HAP-1 (cell line): ENCODE data around the gene UFM1.

Experiments
- DNase-seq, 2 experiments: peaks; one replicate each; pipeline ENCODE4 v3.0.0-alpha.2; 2016 to 2020; ENCODE audit warnings: low spot score in 2 of 2
- H3K27me3 ChIP-seq: fragments of 250-450 bp; sonication (Bioruptor Pico); 2 replicates; pipeline ENCODE4 v1.5.1; 2020; ENCODE audit warnings: low read depth, mild to moderate bottlenecking, moderate library complexity
- H3K36me3 ChIP-seq: fragments of 250-450 bp; sonication (Bioruptor Pico); replicated peaks from 2 replicates; pipeline ENCODE4 v1.5.1; 2020; ENCODE audit warnings: mild to moderate bottlenecking
- H3K4me1 ChIP-seq: fragments of 250-450 bp; sonication (Bioruptor Pico); 2 replicates; pipeline ENCODE4 v1.5.1; 2020; ENCODE audit warnings: mild to moderate bottlenecking
- H3K4me3 ChIP-seq: fragments of 250-450 bp; sonication (Bioruptor Pico); 2 replicates; pipeline ENCODE4 v1.5.1; 2020; ENCODE audit warnings: mild to moderate bottlenecking, moderate library complexity
- H3K9me3 ChIP-seq: fragments of 250-450 bp; sonication (Bioruptor Pico); 2 replicates; pipeline ENCODE4 v1.5.1; 2020; ENCODE audit warnings: mild to moderate bottlenecking, moderate library complexity
- in situ Hi-C: fragments of 300-500 bp; cut with MboI; formaldehyde crosslinking; loops from 3 replicates; pipeline ENCODE4 v1.14.3; 2020; ENCODE audit warnings: low sequenced_read_pairs, inconsistent platforms, mixed read lengths

Gene UFM1

DNA sequence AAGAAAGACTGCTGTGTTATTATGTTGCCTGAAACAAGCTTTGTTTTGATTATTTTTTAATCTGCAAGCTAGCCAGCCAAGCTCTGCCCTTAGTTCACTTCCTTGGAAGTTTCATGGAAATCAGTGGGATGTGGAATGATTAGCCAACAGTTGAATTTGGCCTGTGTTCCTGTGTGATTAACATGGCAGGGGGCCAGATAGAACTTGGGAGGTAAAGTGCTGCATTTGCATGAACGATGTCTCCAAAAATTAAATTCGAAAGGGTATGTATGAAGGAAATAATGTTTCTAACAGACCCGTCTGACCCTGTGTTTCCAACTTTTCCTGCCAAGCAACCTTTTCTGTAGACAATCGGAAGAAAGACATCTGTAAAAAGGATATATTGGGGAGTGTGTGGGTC lies 32.2 kb downstream of the UFM1 start:
- no peaks in the 10 kb centered on the region for H3K36me3 ChIP-seq
- in situ Hi-C loops: no loop called here
- H3K4me3 ChIP-seq: no peak overlapping the region
- no peak for DNase-seq
- no peaks in the 10 kb centered on the region for H3K9me3 ChIP-seq
- no peaks in the 10 kb centered on the region for H3K4me1 ChIP-seq
- no peaks in the 10 kb centered on the region for H3K27me3 ChIP-seq

DNA sequence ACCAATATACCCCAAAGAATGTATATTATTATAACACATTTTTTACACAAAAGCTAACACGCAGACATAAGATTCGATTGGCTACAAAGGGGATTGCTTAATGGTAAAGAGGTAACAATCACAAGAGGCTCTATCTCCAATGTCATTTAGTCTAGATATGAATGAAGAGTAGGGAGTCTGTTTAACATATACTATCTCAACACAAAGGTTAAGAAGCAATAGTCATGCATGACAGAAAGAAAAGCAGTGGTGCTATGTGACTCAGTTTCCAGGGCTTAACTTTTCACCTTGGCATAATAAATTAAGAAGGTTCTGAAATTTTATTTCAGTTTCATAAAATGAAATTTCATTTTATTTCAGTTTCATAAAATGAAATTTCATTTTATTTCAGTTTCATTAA lies 33.3 kb downstream of the UFM1 start:
- Histone ChIP-seq H3K4me1 (no peaks in the 10 kb centered on the region), H3K36me3 (no peaks in the 10 kb centered on the region), H3K27me3 (no peaks in the 10 kb centered on the region), H3K4me3 (no peak overlapping the region), H3K9me3 (no peaks in the 10 kb centered on the region)
- no peak for DNase-seq
- in situ Hi-C loops: no loop called here

DNA sequence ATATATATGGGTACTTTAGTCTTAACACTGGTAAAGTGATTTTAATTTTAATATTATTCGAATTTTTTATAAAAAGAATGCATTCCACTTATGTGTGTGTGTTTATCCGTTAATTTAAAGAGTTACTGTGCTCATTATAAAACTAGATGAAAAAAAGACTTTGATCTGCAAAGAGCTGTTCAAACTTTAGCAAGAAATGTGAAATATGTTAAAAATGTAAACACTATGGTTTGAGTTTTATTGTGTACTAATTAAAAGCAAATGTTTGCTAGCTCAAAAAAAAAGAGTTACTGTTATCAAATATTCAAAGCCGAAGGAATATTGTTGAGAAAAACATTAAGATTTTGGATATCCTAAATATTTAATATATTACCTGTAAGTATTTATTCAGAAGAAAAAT lies 34.5 kb downstream of the UFM1 start:
- no peaks in the 10 kb centered on the region for H3K9me3 ChIP-seq
- in situ Hi-C loops: no loop called here
- no peaks in the 10 kb centered on the region for H3K27me3 ChIP-seq
- DNase-seq: no peak
- no peak overlapping the region for H3K4me3 ChIP-seq
- H3K4me1 ChIP-seq: no peaks in the 10 kb centered on the region
- no peaks in the 10 kb centered on the region for H3K36me3 ChIP-seq

DNA sequence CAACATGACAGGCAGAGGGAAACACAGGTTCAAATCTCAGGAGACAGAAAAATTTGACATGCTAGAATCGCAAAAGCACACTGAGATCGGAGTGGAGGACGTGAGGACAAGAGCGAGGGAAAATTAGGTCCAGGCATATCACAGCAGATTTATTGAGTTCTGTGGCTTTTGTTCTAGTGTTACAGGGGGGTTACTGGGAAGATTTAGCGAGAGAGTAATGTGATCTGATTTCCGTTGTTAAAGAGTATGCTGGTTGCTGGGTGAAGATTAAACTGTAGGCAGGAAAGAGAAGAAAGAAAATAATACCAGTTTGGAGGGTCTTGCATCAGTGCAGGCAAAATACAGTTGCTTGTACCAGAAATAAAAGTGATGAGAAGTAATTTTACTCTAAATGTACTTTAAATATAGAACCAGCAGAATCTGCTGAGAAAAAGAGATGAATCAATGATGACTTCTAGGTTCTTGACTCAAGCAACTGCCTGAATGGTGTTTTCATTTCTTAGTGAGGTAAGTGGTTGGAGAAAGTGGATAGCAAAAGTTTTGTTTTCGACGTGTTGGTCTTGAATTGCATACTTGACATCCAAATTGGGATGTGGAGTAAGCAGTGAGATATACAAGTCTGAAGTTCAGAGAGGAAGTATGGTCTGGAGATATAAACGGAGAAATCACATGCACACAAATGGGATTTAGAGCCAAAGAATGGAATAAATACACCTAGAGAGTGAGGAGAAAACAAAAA lies 35.7 kb downstream of the UFM1 start:
- in situ Hi-C loops: no loop called here
- Histone ChIP-seq H3K36me3 (no peaks in the 10 kb centered on the region), H3K9me3 (no peaks in the 10 kb centered on the region), H3K4me1 (no peaks in the 10 kb centered on the region), H3K4me3 (no peak overlapping the region), H3K27me3 (no peaks in the 10 kb centered on the region)
- no peak for DNase-seq

DNA sequence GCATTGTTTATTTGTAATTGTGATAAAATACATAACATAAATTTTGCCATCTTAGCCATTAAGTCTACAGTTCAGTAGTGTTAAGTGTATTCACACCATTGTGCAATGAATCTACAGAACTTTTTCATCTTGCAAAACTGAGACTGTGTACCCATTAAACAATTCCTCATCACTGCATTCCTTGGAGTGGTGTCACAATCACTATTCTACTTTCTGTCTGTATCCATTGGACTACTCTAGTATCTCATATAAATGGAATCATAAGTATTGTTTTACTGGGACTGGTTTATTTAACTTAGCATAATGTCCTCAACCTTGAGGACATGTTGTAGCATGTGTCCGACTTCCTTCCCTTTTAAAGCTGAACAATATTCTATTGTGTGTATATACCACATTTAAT lies 36.8 kb downstream of the UFM1 start:
- DNase-seq: no peak
- no peaks in the 10 kb centered on the region for H3K36me3 ChIP-seq
- H3K4me1 ChIP-seq: no peaks in the 10 kb centered on the region
- no peak overlapping the region for H3K4me3 ChIP-seq
- no peaks in the 10 kb centered on the region for H3K9me3 ChIP-seq
- in situ Hi-C loops: no loop called here
- H3K27me3 ChIP-seq: no peaks in the 10 kb centered on the region

DNA sequence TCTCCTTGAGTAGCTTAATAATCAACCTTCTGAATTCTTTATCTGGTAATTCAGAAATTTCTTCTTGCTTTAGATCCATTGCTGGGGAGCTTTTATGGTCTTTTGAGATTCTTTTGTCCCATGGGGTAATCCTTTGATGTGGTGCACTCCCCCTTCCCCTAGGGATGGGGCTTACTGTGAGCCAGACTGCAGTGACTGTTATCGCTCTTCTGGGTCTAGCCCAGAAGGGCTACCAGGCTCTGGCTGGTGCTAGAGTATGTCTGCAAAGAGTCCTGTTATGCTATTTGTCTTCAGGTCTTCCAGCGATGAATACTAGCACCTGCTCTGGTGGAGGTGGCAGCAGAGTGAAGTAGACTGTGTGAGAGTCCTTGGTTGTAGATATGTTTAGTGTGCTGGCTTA lies 41.7 kb downstream of the UFM1 start:
- Histone ChIP-seq H3K27me3 (no peaks in the 10 kb centered on the region), H3K4me3 (no peak overlapping the region), H3K36me3 (no peaks in the 10 kb centered on the region), H3K9me3 (no peaks in the 10 kb centered on the region), H3K4me1 (peaks cover 9% of the 10 kb centered on the region)
- no peak for DNase-seq
- in situ Hi-C loops: no loop called here

DNA sequence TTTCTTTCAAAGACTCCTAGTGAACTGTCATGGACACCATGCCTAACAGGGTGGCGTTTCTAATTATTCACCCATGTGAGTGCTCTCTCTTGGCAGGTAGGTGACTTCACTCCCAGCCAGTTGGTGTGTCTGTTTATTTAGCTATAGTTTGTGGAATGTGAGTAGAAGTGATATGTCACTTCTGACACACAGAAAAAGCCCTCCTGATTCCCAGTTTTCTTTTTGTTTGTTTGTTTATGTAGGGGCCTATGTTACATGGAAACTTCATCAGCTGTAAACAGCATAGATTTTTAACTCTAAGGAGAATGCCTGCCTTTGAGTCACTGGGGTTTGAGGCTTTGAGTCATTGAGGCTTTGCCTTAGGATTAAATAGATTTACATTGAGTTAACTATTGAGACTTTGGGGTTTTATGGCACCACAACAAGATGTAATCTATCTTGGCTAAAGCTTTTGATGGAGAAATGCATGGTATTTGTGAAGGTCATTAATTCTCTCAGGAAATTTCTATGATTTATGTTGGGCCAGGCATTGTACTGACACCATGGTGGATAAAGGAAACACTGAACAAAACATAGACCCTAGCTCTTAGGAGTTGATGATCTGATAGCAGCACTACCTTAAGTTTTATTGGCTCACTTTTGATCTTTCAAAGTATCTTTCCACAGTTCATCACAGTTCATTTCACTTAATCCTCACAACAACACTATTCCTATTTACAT lies 45.3 kb downstream of the UFM1 start:
- in situ Hi-C loops: no loop called here
- peak in 1 of 2 experiments; percentile 82 for DNase-seq
- Histone ChIP-seq H3K36me3 (no peaks in the 10 kb centered on the region), H3K4me1 (peaks cover 9% of the 10 kb centered on the region), H3K27me3 (no peaks in the 10 kb centered on the region), H3K9me3 (no peaks in the 10 kb centered on the region), H3K4me3 (no peak overlapping the region)

DNA sequence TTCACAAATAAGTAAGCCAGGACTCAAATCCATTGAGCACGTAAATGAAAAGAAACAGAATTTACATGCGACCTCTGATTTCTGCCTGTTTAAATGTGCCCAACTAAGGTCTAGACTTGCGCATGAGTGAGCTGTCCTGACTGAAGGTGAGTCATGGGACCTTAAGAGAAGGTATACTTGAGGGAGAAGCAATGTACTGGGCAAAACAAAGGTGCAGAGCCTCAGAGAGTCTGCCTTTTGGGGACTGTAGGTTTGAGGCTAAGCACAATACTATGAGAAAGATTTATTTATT lies 45.8 kb downstream of the UFM1 start:
- no peaks in the 10 kb centered on the region for H3K9me3 ChIP-seq
- no peaks in the 10 kb centered on the region for H3K27me3 ChIP-seq
- H3K4me3 ChIP-seq: no peak overlapping the region
- H3K4me1 ChIP-seq: peaks cover 9% of the 10 kb centered on the region
- DNase-seq: peak in 1 of 2 experiments; percentile 28
- in situ Hi-C loops: no loop called here
- H3K36me3 ChIP-seq: no peaks in the 10 kb centered on the region

DNA sequence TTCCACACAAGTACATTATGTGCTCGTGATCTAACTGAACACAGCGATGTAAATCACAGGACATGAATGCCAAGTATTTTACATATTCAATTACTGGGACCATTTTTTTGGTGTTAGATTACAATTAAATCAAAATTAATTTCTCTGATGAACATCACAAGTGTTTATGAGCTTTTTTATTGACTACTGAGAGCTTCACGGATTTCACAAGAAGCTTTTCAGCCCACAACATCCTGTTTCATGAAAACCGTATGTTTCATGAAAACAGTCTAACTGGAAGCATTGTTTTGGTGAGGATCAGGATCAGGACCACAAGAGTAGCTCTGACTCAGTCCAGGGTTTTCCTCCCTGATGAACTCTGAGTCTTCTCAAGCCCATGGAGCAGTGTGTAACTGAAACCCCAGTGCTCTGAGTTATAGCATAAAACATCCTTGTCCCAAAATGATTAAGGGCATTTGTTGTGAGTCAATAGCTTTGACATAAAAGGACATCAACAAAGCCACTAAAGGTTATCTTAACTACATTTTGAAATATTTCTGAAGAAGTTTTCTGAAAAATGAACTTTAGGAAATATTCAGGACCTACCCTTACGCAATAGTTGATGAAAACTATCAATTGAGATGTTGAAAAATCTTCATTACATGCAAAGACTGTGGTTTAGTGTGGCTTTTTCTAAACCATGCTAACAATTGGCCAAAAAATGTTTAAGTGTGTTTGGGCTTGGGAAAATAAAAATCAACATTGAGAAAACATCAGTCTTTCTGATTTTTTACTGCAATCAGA lies 49.3 kb downstream of the UFM1 start:
- no peaks in the 10 kb centered on the region for H3K36me3 ChIP-seq
- no peaks in the 10 kb centered on the region for H3K27me3 ChIP-seq
- H3K4me1 ChIP-seq: peaks cover 9% of the 10 kb centered on the region
- H3K4me3 ChIP-seq: no peak overlapping the region
- no peak for DNase-seq
- in situ Hi-C loops: no loop called here
- H3K9me3 ChIP-seq: no peaks in the 10 kb centered on the region

DNA sequence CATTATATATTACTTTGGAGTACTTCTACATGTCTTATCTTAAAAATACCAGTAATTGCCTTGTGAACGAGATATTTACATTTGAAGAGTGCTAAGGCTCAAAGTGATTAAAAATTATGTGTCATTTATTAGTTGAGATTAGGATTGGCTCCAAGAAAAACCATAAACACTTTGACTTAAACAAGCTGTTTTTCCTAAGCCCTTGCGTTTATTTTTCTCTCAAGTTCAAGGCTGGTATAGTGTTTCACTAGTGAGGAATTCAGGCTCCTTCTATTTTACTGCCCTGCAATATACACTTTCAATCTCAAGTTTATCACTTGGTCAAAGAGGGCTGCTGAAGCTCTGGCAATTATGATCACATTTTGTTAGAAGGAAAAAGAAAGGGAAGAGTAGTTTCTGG lies 49.9 kb downstream of the UFM1 start:
- H3K27me3 ChIP-seq: no peaks in the 10 kb centered on the region
- H3K4me3 ChIP-seq: no peak overlapping the region
- DNase-seq: no peak
- no peaks in the 10 kb centered on the region for H3K36me3 ChIP-seq
- H3K9me3 ChIP-seq: no peaks in the 10 kb centered on the region
- in situ Hi-C loops: no loop called here
- peaks cover 8% of the 10 kb centered on the region for H3K4me1 ChIP-seq

DNA sequence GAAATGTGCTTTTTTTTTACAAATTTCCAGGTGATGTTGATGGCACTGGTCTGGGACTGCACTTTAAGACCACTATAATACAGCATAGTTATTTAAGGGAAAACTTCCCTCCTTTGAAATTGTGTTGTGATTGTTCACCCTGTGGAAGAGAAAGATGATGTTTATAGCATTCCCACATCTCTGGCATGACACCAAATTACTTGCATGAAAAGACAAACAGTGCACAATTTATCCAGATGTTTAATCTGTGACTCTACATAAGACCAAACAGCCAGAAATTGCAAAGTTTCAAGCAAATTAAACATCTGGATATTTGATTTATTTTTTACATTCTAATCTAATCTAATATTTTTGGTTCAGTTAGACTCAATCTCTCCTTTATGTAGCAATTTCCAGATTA lies 51.6 kb downstream of the UFM1 start:
- no peak for DNase-seq
- H3K36me3 ChIP-seq: no peaks in the 10 kb centered on the region
- no peaks in the 10 kb centered on the region for H3K27me3 ChIP-seq
- no peak overlapping the region for H3K4me3 ChIP-seq
- H3K9me3 ChIP-seq: no peaks in the 10 kb centered on the region
- H3K4me1 ChIP-seq: no peaks in the 10 kb centered on the region
- in situ Hi-C loops: no loop called here

DNA sequence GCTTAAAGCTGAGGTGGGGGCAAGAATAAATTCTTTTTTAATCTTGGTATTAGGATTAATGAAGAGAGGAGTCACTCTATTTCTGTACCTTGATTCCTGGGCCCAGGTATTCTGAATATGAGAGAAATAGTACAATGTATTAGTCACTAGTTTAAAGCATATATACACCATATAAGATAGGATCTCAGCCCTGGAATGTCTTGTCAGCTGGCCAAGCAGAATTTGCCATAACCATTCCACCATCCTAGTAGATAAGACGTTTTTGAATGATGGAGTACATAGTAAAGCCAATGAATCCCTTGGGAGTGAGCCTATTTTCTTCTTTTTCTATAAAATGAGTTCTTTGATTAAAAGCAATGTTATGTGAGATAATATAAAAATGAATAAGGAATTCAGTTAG lies 55.6 kb downstream of the UFM1 start:
- no peaks in the 10 kb centered on the region for H3K4me1 ChIP-seq
- in situ Hi-C loops: no loop called here
- H3K36me3 ChIP-seq: no peaks in the 10 kb centered on the region
- no peak overlapping the region for H3K4me3 ChIP-seq
- no peaks in the 10 kb centered on the region for H3K27me3 ChIP-seq
- H3K9me3 ChIP-seq: no peaks in the 10 kb centered on the region
- no peak for DNase-seq

DNA sequence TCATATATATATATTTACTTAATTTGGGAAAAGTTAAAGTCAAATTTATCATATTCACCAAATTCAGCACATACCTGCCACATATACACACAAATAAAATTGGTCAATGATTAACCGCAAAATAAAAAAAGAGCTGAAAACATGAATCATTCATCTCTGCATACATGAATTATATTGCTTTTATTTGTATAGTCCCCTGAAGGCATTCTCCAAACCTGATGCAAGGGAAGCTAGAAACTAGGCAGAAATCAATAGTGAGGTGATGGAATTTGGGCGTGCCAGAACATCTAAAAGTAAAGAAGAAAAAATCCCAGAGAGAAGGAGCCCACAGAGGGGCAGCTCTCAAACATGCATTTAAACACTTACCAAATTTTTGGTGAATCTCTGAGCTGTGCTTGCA lies 60.1 kb downstream of the UFM1 start:
- DNase-seq: peak in 1 of 2 experiments; percentile 26
- Histone ChIP-seq H3K4me1 (no peaks in the 10 kb centered on the region), H3K4me3 (no peak overlapping the region), H3K36me3 (no peaks in the 10 kb centered on the region), H3K27me3 (no peaks in the 10 kb centered on the region), H3K9me3 (no peaks in the 10 kb centered on the region)
- in situ Hi-C loops: no loop called here

DNA sequence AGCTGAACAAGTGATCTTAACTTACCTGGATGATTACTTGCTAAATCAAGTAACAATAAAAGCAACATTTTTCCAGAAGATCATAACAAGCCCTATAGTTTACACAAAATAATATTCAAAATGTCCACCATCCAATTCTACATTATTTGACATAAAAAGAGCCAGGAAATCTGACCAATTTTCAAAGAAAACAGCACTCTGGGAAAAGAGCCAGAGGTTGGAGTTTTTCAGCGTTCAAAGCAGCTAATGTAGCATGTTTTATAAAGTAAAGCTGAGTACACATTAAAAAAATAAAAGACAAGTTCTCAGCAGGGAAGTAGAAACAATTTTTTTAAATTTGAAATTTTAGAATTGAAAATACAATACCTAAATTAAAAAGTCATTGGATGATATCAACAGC lies 62.6 kb downstream of the UFM1 start:
- Histone ChIP-seq H3K27me3 (no peaks in the 10 kb centered on the region), H3K36me3 (no peaks in the 10 kb centered on the region), H3K4me1 (no peaks in the 10 kb centered on the region; the same call in 1 of the 2 replicates), H3K9me3 (no peaks in the 10 kb centered on the region), H3K4me3 (no peak overlapping the region)
- no peak for DNase-seq
- in situ Hi-C loops: no loop called here
